Upper lobe of left lung (tissue), 6 donors: ENCODE data around the gene KNL1. TPM values are rescaled to one million over a fixed set of nuclear protein-coding genes. Genes with fewer than 3 reads are reported as not detected.
"Not testable (repeated sequence)": the region's sequence is repeated elsewhere in the genome, so short reads cannot be mapped to it uniquely, and the experiment has no call there.

Experiments used
- ATAC-seq, 2 donors: fragments of 200-7000 bp; cut with Tn5 transposase; one replicate each; pipeline ENCODE4 v1.9.1; 2022; ENCODE audit warnings: mild to moderate bottlenecking in 2 of 2, moderate library complexity in 2 of 2; ENCODE audit not compliant: low FRiP score in 2 of 2
- DNase-seq, 2 donors: peaks; one replicate each; pipeline ENCODE4 v3.0.0-alpha.2; 2019 to 2020
- H3K27ac ChIP-seq, 4 donors: fragments of 200-600 bp; sonication (generic); one replicate each; pipeline ENCODE4 v1.5.1; 2016 to 2019
- H3K27me3 ChIP-seq, 4 donors: fragments of 200-600 bp; sonication (generic); one replicate each; pipeline ENCODE4 v1.5.1; 2017 to 2019
- H3K36me3 ChIP-seq, 4 donors: fragments of 200-600 bp; sonication (generic); one replicate each; pipeline ENCODE4 v1.5.1; 2016 to 2019
- H3K4me1 ChIP-seq, 4 donors: fragments of 200-600 bp; sonication (generic); one replicate each; pipeline ENCODE4 v1.5.1; 2018 to 2019
- H3K4me3 ChIP-seq, 4 donors: fragments of 200-600 bp; sonication (generic); one replicate each; pipeline ENCODE4 v1.5.1; 2017 to 2019; ENCODE audit warnings: mild to moderate bottlenecking in 2 of 4, moderate library complexity in 1 of 4
- H3K9me3 ChIP-seq, 4 donors: fragments of 200-600 bp; sonication (generic); one replicate each; pipeline ENCODE4 v1.5.1; 2018 to 2019
- CTCF ChIP-seq, 6 experiments: fragments of 450-650 bp in 4 of 6; fragments of 200-600 bp in 2 of 6; sonication (generic) in 2 of 6; IDR thresholded peaks; one replicate each; pipeline ENCODE4 v1.5.1; 2016 to 2019; ENCODE audit warnings: antibody characterized with exemption in 6 of 6
- EP300 ChIP-seq, 4 donors: sonication (generic); formaldehyde crosslinking; IDR thresholded peaks; one replicate each; pipeline ENCODE4 v1.5.1; 2017; ENCODE audit warnings: antibody characterized with exemption in 4 of 4, control low read depth in 2 of 4
- POLR2A ChIP-seq, 4 donors: fragments of 450-650 bp; IDR thresholded peaks; one replicate each; pipeline ENCODE4 v1.5.1; 2016 to 2017; ENCODE audit warnings: antibody characterized with exemption in 4 of 4, mild to moderate bottlenecking in 2 of 4
- POLR2AphosphoS5 ChIP-seq, 2 donors: sonication (generic); formaldehyde crosslinking; IDR thresholded peaks; one replicate each; pipeline ENCODE4 v1.5.1; 2017; ENCODE audit warnings: antibody characterized with exemption in 2 of 2
- WGBS, 2 donors: methylation state at CpG; one replicate each; pipeline ENCODE4 v1.1.5; 2017 to 2018; 5-methylcytosine and 5-hydroxymethylcytosine counted together
- total RNA-seq, 6 donors: library from RNA; depleted of rRNA in 4 of 6; stranded (reverse); fragments of >200 nt in 4 of 6; gene quantifications; one replicate each; pipeline versions ENCODE4 v1.1.0 to v1.2.1, GENCODE V29; 2016 to 2021
- donor health status: DM: no; HTN: no; CAD: no; lungs with moderate emphysema.
- donor health status: DM: no; HTN: yes; CAD: no; lungs with severe emphysema.

The KNL1 gene
- total RNA-seq, 6 donors from 2014 or later = under 0.01 to 2.4 (median 1.3) TPM

DNA sequence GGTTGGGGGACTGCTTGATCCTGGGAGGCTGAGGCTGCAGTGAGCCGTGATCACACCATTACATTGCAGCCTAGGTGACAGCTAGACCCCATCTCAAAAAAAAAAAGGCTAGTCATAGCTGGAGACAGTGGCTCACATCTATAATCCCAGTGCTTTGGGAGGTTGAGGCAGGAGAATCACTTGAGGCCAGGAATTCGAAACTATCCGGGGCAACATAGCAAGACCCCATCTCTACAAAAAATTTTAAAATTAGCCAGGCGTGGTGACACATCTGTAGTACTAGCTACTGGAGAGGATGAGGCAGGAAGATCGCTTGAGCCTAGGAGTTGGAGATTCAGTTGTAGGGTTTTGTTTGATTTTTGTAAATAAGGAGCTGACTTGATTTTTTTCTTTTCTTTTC lies 45.6 kb downstream of the KNL1 start:
- Histone ChIP-seq H3K4me3 (no peak overlapping the region), H3K27me3 (no peaks in the 10 kb centered on the region), H3K9me3 (no peaks in the 10 kb centered on the region), H3K4me1 (no peaks in the 10 kb centered on the region), H3K27ac (no peak overlapping the region), H3K36me3 (no peaks in the 10 kb centered on the region)
- no peak for ATAC-seq
- no peak for DNase-seq
- TF ChIP-seq CTCF (IDR thresholded peaks at IDR 0.05) = no peak
- no peak for TF ChIP-seq POLR2AphosphoS5 (IDR thresholded peaks at IDR 0.05)
- no peak for TF ChIP-seq POLR2A (IDR thresholded peaks at IDR 0.05)
- TF ChIP-seq EP300 (IDR thresholded peaks at IDR 0.05) = no peak
- 96 to 98% methylated on average over 5 of the region's 5 CpGs for WGBS, 2 donors

DNA sequence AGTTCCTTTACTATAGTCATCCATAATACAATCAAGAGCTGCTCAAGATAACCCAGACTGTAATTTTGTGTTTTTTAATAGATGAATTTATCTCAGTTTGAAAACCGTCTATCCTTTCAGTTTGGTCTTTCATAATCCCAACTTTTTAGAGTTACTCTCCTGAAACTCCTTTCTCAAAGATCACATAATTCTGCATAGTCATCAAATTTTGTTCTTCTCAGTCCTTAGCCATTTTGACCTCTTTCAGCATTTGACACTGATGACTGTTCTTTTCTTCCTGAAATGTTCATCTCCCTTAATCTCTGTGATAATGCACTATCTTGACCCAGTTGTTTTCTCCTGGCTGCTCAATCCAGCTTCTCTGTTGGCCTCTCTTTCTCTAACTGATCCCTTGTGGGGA lies 53.5 kb downstream of the KNL1 start:
- H3K27me3 ChIP-seq = no peaks in the 10 kb centered on the region
- no peaks in the 10 kb centered on the region for H3K4me1 ChIP-seq
- no peak overlapping the region for H3K27ac ChIP-seq
- no peaks in the 10 kb centered on the region for H3K36me3 ChIP-seq
- H3K4me3 ChIP-seq = no peak overlapping the region
- TF ChIP-seq EP300 (IDR thresholded peaks at IDR 0.05) (no peak), POLR2AphosphoS5 (IDR thresholded peaks at IDR 0.05) (no peak), CTCF (IDR thresholded peaks at IDR 0.05) (no peak), POLR2A (IDR thresholded peaks at IDR 0.05) (no peak)
- 88 to 96% methylated on average over 1 of the region's 1 CpG for WGBS, 2 donors
- ATAC-seq (no peak), DNase-seq (no peak)
- no peaks in the 10 kb centered on the region for H3K9me3 ChIP-seq

- ATAC-seq = no peak
- H3K27ac ChIP-seq = no peak overlapping the region
- TF ChIP-seq CTCF (IDR thresholded peaks at IDR 0.05) = no peak
- no peak overlapping the region for H3K4me3 ChIP-seq
- no peak for DNase-seq
- H3K9me3 ChIP-seq = no peaks in the 10 kb centered on the region
- H3K36me3 ChIP-seq = no peaks in the 10 kb centered on the region
- no peaks in the 10 kb centered on the region for H3K4me1 ChIP-seq
- H3K27me3 ChIP-seq = no peaks in the 10 kb centered on the region
These were observed 56.4 kb downstream of the KNL1 start for GRCh38 chr15:40650479-40650878.

- no peak for DNase-seq
- no peak for ATAC-seq
- TF ChIP-seq POLR2AphosphoS5 (IDR thresholded peaks at IDR 0.05) = no peak
- no peak for TF ChIP-seq POLR2A (IDR thresholded peaks at IDR 0.05)
- no peak for TF ChIP-seq EP300 (IDR thresholded peaks at IDR 0.05)
- no peak for TF ChIP-seq CTCF (IDR thresholded peaks at IDR 0.05)
- 91 to 97% methylated on average over 5 of the region's 5 CpGs for WGBS, 2 donors
- no peaks in the 10 kb centered on the region for H3K4me1 ChIP-seq
- H3K4me3 ChIP-seq = no peak overlapping the region
- no peaks in the 10 kb centered on the region for H3K27me3 ChIP-seq
- no peaks in the 10 kb centered on the region for H3K9me3 ChIP-seq
- H3K36me3 ChIP-seq = no peaks in the 10 kb centered on the region
- no peak overlapping the region for H3K27ac ChIP-seq
These were observed 66.6 kb downstream of the KNL1 start for GRCh38 chr15:40660686-40661085.

DNA sequence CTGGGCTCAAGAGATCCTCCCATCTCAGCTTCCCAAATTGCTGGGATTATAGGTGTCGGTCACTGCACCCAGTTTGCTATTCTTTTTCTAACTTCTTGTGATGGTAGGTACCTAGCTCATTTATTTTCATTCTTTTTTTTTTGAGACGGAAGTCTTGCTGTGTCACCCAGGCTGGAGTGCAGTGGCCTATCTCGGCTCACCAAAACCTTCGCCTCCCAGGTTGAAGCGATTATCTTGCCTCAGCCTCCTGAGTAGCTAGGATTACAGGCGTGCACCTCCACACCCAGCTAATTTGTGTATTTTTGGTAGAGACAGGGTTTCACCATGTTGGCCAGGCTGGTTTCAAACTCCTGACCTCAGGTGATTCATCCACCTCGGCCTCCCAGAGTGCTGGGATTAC lies 70.9 kb downstream of the KNL1 start:
- no peak overlapping the region for H3K4me3 ChIP-seq
- H3K27ac ChIP-seq = no peak overlapping the region
- DNase-seq (no peak), ATAC-seq (no peak)
- WGBS, 2 donors = 94 to 95% methylated on average over 7 of the region's 7 CpGs
- no peaks in the 10 kb centered on the region for H3K27me3 ChIP-seq
- TF ChIP-seq POLR2AphosphoS5 (IDR thresholded peaks at IDR 0.05) = no peak
- TF ChIP-seq POLR2A (IDR thresholded peaks at IDR 0.05) = no peak
- TF ChIP-seq CTCF (IDR thresholded peaks at IDR 0.05) = no peak
- no peak for TF ChIP-seq EP300 (IDR thresholded peaks at IDR 0.05)
- H3K36me3 ChIP-seq = no peaks in the 10 kb centered on the region
- H3K4me1 ChIP-seq = no peaks in the 10 kb centered on the region
- no peaks in the 10 kb centered on the region for H3K9me3 ChIP-seq

DNA sequence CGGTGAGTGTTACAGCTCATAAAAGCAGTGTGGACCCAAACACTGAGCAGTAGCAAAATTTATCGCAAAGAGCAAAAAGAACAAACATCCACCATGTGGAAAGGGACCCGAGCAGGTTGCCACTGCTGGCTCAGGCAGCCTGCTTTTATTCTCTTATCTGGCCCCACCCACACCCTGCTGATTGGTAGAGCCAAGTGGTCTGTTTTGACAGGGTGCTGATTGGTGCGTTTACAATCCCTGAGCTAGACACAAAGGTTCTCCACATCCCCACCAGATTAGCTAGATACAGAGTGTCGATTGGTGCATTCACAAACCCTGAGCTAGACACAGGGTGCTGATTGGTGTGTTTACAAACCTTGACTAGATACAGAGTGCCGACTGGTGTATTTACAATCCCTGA lies 82.2 kb downstream of the KNL1 start:
- DNase-seq, H3K4me1 ChIP-seq, H3K27me3 ChIP-seq, H3K9me3 ChIP-seq, H3K36me3 ChIP-seq, ATAC-seq, H3K27ac ChIP-seq, H3K4me3 ChIP-seq: not testable (repeated sequence)
- WGBS, 2 donors = 88 to 89% methylated on average over 6 of the region's 6 CpGs

- H3K4me3 ChIP-seq, H3K4me1 ChIP-seq, H3K27me3 ChIP-seq, ATAC-seq, H3K36me3 ChIP-seq, H3K27ac ChIP-seq, H3K9me3 ChIP-seq: not testable (repeated sequence)
- WGBS, 2 donors = 95 to 99% methylated on average over 16 to 38 of the region's 38 CpGs
- DNase-seq = peak in 1 of 2 donors; percentile 73
These were observed 82.9 kb downstream of the KNL1 start for GRCh38 chr15:40676906-40677305.
